NCI-H2227 (cell line): ENCODE results near the gene ERICH3.

Experiments
- DNase-seq: peaks from one replicate; lab custom pipeline; 2025; ENCODE audit not compliant: unreplicated experiment; lab: John Stamatoyannopoulos, UW

Gene ERICH3

DNA sequence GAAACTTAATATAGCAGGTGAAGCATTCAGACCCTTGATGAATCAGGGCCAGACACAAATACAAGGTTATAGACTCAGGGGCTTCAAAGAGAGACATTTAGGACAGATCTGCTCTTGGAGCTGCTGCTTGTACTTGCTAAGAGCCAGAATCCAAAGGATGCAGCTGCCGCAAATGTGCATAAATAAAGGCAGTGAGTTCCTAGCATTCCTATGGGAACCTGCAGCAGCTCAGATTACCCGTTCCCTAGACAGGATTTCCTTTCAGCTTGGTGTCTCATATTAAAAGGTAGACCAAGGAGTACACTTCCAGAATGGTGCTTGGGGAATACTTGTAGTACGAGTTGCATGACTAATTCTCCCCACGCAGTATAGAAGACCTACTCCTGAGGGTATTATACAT is 151.4 kb downstream of the ERICH3 start:
- no peak for DNase-seq
